ENCODE measurements around the gene FARSB. TPM values are rescaled to one million over a fixed set of nuclear protein-coding genes. Genes with fewer than 3 reads are reported as not detected.

FARSB gene
- total RNA-seq, 1 experiment from 2014 or later: 31.0 TPM

DNA sequence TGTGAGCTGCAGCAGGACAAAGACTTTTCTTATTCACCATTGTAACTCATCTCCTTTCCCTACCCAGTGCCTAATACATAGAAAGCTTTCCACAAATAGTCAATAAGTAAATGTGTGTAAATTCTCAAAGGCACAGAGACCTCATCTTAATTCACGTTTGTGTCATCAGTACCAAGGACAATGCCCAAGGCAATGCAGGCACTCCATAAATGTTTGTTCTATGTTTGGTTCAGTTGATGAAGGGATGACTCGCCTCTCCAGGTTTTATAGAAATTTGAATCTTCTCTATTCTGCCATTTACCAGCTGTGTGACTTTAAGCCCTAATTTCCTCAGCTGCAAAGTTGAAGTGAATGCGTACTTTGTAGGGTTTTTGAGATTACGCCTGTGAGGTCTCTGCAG is 13.5 kb upstream of the FARSB start:
- ATAC-seq: no peak
- Mint-ChIP-seq H3K4me3 (no peak overlapping the region), H3K27me3 (ENCODE audit: low read depth) (peaks cover 59% of the 10 kb centered on the region), H3K4me1 (peaks cover 13% of the 10 kb centered on the region), H3K36me3 (no peaks in the 10 kb centered on the region), H3K27ac (no peak overlapping the region), H3K9me3 (0 out of 2 replicates have a peak, but pooled peaks cover 3% of the 10 kb centered on the region)
- ChIA-PET POLR2A (interaction anchor here (0.5 kb wide), 1 partner anchor 747 kb away, joined by 3 read pairs; no protein-coding TSS in a partner anchor), CTCF (no interaction called here)
- TF ChIP-seq ZNF121 (CRISPR knock-in tag; IDR thresholded peaks at IDR 0.05) (no peak), NR2C2 (CRISPR knock-in tag; IDR thresholded peaks at IDR 0.05) (no peak), NFATC4 (CRISPR knock-in tag; IDR thresholded peaks at IDR 0.05) (no peak), OVOL2 (CRISPR knock-in tag; IDR thresholded peaks at IDR 0.05; ENCODE audit: borderline replicate concordance) (no peak), ZNF396 (CRISPR knock-in tag; IDR thresholded peaks at IDR 0.05; ENCODE audit: borderline replicate concordance) (no peak), NFE2L1 (CRISPR knock-in tag; IDR thresholded peaks at IDR 0.05) (no peak), SMAD4 (CRISPR knock-in tag; IDR thresholded peaks at IDR 0.05) (no peak), SMAD3 (CRISPR knock-in tag; IDR thresholded peaks at IDR 0.05; ENCODE audit: borderline replicate concordance) (no peak), TEAD1 (CRISPR knock-in tag; IDR thresholded peaks at IDR 0.05) (no peak), EMX1 (CRISPR knock-in tag; IDR thresholded peaks at IDR 0.05) (no peak)
- TF ChIP-seq, protein P1, sequence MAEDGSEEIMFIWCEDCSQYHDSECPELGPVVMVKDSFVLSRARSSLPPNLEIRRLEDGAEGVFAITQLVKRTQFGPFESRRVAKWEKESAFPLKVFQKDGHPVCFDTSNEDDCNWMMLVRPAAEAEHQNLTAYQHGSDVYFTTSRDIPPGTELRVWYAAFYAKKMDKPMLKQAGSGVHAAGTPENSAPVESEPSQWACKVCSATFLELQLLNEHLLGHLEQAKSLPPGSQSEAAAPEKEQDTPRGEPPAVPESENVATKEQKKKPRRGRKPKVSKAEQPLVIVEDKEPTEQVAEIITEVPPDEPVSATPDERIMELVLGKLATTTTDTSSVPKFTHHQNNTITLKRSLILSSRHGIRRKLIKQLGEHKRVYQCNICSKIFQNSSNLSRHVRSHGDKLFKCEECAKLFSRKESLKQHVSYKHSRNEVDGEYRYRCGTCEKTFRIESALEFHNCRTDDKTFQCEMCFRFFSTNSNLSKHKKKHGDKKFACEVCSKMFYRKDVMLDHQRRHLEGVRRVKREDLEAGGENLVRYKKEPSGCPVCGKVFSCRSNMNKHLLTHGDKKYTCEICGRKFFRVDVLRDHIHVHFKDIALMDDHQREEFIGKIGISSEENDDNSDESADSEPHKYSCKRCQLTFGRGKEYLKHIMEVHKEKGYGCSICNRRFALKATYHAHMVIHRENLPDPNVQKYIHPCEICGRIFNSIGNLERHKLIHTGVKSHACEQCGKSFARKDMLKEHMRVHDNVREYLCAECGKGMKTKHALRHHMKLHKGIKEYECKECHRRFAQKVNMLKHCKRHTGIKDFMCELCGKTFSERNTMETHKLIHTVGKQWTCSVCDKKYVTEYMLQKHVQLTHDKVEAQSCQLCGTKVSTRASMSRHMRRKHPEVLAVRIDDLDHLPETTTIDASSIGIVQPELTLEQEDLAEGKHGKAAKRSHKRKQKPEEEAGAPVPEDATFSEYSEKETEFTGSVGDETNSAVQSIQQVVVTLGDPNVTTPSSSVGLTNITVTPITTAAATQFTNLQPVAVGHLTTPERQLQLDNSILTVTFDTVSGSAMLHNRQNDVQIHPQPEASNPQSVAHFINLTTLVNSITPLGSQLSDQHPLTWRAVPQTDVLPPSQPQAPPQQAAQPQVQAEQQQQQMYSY (CRISPR knock-in tag; IDR thresholded peaks at IDR 0.05): no peak
- TF ChIP-seq, protein P2, sequence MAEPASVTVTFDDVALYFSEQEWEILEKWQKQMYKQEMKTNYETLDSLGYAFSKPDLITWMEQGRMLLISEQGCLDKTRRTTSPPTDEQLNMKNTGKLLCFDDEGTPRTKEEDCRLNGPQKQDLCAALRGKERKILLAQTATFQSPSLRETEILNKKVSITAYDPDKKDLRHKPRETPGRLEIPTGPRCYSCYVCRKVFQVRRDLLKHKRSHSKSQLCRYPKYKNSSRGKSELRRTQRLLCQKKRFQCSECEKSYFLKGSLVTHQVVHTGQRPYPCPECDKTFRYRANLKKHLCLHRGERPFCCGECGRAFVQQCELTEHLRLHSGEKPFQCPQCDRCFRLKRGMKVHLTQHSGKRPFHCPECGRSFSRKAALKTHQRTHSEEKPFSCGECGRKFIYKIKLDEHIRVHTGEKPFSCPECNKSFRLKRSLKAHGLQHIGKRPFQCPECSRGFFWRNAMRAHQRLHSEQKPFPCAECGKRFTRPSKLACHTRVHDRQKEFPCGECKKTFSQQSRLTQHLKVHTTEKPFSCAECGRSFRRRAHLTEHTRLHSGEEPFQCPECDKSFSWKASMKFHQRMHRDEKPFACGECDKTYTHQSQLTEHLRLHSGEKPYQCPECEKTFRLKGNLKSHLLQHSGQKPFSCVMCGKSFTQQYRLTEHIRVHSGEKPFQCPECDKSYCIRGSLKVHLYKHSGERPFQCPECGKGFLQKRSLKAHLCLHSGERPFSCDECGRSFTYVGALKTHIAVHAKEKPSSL (CRISPR knock-in tag; conservative IDR thresholded peaks at IDR 0.05): no peak
- TF ChIP-seq, protein P3, sequence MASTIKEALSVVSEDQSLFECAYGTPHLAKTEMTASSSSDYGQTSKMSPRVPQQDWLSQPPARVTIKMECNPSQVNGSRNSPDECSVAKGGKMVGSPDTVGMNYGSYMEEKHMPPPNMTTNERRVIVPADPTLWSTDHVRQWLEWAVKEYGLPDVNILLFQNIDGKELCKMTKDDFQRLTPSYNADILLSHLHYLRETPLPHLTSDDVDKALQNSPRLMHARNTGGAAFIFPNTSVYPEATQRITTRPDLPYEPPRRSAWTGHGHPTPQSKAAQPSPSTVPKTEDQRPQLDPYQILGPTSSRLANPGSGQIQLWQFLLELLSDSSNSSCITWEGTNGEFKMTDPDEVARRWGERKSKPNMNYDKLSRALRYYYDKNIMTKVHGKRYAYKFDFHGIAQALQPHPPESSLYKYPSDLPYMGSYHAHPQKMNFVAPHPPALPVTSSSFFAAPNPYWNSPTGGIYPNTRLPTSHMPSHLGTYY (CRISPR knock-in tag; IDR thresholded peaks at IDR 0.05): no peak
- TF ChIP-seq, protein P4, sequence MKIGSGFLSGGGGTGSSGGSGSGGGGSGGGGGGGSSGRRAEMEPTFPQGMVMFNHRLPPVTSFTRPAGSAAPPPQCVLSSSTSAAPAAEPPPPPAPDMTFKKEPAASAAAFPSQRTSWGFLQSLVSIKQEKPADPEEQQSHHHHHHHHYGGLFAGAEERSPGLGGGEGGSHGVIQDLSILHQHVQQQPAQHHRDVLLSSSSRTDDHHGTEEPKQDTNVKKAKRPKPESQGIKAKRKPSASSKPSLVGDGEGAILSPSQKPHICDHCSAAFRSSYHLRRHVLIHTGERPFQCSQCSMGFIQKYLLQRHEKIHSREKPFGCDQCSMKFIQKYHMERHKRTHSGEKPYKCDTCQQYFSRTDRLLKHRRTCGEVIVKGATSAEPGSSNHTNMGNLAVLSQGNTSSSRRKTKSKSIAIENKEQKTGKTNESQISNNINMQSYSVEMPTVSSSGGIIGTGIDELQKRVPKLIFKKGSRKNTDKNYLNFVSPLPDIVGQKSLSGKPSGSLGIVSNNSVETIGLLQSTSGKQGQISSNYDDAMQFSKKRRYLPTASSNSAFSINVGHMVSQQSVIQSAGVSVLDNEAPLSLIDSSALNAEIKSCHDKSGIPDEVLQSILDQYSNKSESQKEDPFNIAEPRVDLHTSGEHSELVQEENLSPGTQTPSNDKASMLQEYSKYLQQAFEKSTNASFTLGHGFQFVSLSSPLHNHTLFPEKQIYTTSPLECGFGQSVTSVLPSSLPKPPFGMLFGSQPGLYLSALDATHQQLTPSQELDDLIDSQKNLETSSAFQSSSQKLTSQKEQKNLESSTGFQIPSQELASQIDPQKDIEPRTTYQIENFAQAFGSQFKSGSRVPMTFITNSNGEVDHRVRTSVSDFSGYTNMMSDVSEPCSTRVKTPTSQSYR (CRISPR knock-in tag; IDR thresholded peaks at IDR 0.05): no peak
- TF ChIP-seq, protein P5, sequence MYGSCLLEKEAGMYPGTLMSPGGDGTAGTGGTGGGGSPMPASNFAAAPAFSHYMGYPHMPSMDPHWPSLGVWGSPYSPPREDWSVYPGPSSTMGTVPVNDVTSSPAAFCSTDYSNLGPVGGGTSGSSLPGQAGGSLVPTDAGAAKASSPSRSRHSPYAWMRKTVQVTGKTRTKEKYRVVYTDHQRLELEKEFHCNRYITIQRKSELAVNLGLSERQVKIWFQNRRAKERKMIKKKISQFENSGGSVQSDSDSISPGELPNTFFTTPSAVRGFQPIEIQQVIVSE (CRISPR knock-in tag; IDR thresholded peaks at IDR 0.05; ENCODE audit: borderline replicate concordance): no peak
- TF ChIP-seq, protein P6, sequence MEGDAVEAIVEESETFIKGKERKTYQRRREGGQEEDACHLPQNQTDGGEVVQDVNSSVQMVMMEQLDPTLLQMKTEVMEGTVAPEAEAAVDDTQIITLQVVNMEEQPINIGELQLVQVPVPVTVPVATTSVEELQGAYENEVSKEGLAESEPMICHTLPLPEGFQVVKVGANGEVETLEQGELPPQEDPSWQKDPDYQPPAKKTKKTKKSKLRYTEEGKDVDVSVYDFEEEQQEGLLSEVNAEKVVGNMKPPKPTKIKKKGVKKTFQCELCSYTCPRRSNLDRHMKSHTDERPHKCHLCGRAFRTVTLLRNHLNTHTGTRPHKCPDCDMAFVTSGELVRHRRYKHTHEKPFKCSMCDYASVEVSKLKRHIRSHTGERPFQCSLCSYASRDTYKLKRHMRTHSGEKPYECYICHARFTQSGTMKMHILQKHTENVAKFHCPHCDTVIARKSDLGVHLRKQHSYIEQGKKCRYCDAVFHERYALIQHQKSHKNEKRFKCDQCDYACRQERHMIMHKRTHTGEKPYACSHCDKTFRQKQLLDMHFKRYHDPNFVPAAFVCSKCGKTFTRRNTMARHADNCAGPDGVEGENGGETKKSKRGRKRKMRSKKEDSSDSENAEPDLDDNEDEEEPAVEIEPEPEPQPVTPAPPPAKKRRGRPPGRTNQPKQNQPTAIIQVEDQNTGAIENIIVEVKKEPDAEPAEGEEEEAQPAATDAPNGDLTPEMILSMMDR (IDR thresholded peaks at IDR 0.05): no peak
- DNase-seq (ENCODE audit: low spot score): no peak
